GM19025 (cell line): Measurements from ENCODE around the gene PCDH18.
"Not testable (repeated sequence)": the region's sequence is repeated elsewhere in the genome, so short reads cannot be mapped to it uniquely, and the experiment has no call there.

Experiments
- ATAC-seq: cut with Tn5 transposase; IDR thresholded peaks from one replicate; pipeline ENCODE4 v1.9.1; 2021; ENCODE audit warnings: mild to moderate bottlenecking, low read depth, moderate library complexity; ENCODE audit not compliant: unreplicated experiment

Gene PCDH18

DNA sequence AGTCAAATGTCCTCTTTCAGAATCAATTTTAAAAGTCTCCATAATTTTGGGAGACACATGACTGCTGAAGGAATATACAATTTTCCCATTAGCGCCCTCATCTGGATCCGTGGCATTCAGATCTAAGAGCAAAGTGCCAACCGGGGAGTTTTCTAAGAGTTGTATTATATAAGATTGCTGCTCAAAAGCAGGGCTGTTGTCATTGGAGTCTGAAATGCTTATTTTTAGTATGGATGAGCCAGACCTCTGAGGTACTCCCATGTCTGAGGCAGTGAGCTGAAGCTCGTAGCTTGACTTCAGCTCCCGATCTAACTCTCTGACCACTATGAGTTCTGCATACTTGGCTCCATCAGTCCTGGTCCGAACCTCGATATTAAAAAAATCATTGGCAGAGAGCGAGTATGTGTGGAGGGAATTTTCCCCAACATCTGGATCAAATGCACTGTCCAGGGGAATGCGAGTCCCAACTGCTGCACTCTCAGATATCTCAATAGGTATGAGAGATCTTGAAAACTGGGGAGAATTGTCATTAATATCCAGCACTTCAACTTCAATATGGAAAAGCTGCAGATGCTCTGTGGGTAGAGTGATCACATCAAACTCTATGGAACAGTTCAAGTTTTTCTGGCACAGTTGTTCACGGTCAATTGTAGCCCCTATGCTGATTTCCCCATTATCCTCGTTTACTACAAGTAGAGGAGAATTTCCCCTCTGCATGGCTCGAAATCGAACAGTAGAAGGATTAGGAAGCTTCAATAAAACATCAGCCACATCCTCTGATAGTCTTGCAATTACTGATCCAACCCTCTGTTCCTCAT, 917 bp downstream of the PCDH18 start:
- ATAC-seq: no peak

DNA sequence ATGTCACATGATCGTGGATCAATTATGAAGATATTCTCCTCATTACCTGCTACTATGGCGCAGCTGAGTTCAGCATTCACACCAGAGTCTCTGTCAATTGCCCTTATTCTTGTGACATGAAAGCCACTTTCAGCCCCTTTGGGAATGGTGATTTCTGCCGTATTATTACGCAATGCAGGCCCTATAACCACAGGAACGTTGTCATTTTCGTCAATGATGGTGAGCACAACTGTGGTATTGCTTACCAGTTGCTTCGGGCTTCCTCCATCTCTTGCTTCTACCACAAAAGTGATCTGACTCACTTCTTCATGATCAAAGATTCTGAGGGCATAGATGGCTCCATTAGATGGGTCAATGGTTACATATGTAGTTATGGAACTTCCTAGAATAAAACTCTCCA, 2.1 kb downstream of the PCDH18 start:
- no peak for ATAC-seq

DNA sequence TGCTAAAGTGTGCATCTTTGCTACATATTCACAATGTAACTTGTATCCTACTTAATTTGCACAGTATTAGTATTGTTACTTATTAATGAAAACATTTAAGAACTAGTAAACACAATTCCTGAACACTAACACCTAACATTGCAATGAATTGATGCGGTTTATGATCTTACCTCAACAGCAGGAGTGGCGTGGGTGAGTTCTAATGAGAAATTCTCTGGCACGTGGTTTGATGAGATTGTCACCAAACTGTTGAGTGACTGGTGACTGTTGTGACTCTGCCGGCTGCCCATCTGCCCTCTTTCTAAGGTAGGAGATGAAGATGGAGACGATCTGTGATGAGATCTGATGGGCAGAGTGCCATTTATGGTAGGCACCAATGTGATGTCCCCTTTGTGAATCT, 2.9 kb downstream of the PCDH18 start:
- ATAC-seq: no peak

DNA sequence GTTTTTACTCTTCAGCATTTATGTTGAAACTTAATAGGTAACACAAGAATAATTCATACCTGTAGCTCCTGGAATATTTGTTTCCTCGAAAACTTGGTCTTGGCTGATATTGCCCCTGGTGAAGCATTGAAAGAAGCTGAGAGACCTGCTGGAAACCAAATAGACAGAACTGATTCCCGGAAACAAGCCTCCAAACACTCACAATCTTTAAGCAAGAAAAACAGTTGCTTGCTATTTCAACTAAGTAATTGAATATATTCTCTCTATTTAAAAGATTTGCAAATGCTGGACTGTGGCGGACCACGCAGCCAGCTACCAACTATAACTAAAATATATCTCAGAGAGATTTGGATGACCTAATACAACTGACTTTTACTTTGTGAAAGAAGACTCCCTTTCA, 3.6 kb downstream of the PCDH18 start:
- no peak for ATAC-seq

DNA sequence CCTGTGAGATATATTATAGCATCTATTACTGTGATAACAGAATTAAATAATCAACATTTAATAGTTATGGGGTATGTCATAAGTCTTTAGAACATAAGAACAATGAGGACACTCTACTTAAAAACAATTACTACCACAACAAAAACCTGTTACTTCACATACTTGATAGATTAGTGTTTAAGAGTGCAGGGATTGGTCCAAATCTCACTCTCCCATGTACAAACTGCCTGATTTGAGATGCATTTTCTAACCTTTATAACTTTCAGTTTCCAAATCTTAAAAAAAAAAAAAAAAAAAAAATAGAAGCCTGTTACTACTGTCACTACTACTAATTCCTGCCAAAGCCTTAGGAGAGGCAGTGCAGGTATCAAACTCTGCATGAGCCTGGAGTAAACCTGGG, 5.6 kb downstream of the PCDH18 start:
- ATAC-seq: no peak

DNA sequence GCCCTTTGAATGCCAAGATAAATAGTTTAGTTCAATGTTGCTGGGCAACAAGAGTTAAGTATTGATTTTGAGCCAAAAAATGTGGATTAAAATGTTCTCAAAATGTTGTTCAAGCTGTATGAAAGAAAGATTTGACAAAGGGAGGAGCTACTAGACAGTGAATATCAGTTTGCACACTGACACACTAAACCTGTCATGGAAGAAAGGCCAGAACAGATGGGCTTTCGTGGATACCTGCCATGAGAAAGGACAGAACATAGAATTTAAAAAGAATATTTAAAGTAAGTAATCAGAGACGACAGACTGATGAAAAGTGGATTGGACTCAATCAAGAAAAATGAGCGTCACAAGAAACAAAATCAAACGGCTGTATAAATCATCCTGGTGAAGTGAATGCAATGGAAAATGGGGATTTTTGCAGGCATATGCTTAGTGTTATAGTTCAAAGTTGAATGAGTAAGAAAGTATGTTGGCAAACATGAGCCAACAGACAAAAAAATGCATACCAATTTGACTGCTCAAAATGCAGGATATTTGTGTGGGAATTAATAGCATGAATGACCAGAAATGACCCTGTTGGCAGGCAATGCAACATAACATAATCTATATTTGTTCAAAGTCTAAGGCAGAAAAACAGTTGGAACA, 7.4 kb downstream of the PCDH18 start:
- no peak for ATAC-seq

DNA sequence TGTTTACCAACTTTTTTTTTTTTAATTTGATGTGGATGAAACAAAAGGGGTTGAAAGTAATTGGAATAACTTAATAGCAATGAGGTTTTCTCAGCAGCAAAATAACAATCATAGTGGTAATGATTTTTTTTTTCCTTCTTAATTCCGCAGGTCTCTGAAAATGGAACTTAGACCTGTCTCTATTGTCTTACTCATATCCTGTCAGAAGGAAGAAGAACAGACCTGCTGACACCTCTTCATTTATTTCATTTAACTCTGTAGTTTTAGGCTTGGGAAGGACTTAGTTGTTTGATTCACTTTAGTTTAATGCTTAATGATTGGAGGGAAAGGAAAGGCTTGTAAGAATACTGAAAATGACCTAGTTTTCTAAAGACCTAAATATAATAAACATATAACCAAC, 9.0 kb downstream of the PCDH18 start:
- ATAC-seq: no peak

DNA sequence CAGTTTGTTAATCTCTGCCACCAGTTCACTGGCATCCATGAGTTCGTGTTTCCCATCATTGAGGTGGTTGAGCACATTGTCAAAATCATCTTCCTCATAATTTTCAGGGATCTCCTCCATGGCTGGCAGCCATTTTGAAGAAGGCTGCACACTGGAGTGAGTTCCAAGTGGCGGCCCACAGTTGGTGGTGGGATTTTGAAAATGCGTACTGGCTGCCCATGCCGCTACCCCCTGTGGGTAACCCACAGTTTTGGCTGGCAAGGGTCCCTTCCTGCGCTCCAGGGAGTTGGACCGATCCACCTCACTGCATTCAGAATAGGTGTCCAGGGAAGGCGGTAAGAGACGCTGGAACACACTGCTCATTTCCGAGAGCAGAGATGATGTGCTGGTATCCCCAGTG, 11.2 kb downstream of the PCDH18 start:
- ATAC-seq: no peak

DNA sequence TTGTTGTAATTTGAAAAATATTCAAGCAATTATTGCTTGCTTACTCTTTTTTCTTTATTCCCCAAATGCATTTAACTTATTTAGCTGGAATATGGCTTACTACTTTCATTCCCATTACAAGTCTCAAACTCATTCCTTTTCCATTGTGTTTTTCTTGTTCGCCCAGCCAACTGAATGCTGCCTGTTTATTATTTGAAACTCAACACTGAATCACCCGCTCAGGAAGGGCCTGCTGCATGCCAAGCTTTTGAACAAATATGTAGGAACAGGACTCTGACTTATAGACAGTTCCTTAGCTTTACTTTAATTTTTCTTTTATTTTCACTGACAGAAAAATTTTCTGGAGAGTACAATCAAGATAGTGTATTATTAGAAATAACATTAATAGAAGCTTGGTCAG, 12.9 kb downstream of the PCDH18 start:
- no peak for ATAC-seq

DNA sequence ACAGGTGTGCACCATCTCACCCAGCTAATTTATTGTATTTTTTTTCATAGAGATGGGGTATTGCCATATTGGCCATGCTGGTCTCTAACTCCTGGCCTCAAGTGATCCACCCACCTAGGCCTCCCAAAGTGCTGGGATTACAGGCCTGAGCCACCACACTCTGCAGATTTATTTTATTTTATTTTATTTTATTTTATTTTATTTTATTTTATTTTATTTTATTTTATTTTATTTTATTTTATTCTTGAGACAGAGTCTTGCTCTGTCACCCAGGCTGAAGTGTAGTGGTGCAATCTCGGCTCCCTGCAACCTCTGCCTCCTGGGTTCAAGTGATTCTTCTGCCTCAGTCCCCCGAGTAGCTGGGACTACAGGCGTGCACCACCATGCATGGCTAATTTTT, 15.0 kb downstream of the PCDH18 start:
- ATAC-seq: not testable (repeated sequence)

DNA sequence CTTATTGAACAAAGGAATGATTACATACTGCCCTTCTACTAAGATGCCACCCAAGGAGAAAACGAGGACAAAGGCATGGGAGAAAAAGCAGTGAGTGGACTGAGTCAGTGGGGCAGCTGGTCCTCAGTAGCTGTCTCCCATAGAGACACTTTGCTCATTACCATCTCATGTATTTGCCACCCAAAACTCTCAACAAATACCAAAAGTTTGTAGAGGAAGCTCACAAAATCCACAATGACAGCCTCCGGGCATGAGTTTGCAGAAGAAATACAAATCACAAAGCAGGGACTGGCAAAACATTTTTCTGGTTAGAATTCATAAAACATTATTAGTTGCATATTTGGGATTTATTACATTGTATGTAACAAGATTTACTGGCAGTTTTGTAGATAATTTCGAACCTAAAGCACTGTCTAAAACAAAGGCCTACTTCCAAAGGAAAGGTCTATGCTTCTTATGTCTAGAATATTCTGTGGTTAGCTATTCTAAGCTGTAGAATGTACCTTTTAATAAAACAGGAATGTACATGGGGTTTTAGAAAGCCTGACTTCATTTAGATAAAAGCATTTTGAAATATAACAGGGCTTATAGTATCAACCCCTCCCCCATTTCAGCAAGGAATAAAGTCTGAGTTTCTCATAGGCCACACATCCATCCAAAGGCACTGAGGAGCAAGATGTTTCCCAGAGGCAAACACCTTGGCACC, 17.7 kb downstream of the PCDH18 start:
- ATAC-seq: no peak

DNA sequence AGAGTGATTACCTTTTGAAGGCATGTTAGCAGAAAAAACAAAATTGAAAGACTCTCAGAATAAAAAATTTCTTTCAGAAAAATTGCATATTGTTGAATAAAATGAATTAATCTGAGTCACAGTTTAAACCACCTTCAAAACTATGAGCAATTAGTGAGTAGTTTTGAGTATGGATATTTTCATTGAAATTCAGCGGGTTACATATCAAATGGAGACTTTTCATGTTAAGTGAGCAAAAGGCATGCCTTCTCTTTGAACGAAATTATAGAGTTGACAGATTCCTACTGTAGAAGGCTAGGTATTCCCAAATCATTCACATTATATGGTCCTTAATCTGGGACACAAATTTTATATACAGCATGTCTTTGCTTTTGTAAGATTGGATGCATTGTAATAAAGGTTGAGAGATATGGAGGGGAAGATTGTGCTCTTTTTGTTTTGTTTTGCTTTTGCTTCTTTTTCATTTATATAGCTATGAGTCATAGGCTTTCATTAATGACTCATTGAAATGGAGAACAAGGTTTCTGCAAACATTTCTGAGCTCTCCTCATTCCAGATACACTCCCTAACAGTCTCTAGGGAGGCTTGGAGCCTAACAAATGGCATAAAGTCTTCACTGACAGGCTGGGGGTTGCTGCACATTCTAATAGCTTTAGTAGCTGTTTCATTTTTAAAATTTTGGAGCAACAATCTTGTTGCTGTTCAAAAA, 21.6 kb downstream of the PCDH18 start:
- ATAC-seq: no peak

DNA sequence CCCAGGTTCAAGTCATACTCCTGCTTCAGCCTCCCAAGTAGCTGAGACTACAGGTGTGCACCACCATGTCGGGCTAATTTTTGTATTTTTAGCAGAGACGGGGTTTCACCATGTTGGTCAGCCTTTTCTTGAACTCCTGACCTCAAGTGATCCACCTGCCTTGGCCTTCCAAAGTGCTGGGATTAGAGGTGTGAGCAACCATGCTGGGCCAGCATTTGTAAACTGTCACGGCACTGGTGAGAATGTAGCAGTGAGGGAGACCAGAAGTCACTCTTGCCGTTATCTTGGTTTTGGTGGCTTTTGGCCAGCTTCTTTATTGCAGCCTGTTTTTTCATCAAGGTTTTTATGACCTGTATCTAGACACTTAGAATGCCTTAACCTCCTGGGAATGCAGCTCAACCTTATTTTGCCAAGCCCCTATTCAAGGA, 22.4 kb downstream of the PCDH18 start:
- ATAC-seq: no peak

DNA sequence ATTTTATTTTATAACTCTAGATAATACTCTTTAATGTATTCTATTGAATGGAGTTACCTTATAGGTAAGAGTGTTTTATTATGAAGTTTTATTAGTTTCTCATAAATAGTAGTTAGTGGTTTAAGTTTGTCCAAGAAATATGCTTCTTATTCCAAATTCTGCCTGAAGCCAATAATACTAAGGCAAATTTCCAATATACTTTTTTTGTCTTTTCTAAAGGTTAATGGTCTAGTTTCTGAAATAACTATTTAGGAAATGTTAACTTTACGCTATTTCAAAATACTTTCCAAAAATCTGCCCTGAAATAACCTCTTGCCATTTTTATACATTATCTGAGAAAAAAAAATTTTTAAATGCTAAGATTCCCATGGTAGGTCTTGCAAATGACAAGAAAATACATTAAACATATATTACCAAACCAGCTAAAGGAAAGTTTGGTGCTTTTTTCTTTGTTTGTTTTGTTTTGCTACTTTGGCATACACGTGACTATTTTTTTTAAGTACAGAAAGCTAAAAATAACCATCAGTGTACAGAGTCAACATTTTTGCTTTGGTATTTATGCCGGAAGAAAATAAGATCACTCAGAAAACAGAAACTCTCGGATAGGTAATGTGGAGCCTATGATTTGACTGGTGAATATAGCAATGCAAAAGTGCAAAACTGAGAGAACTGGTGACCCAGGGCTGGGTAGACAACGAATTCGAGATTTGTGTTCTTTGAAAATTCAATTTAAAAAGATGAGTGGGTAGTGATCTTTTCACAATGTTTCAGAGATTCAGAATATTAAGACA, 29.8 kb downstream of the PCDH18 start:
- ATAC-seq: no peak

DNA sequence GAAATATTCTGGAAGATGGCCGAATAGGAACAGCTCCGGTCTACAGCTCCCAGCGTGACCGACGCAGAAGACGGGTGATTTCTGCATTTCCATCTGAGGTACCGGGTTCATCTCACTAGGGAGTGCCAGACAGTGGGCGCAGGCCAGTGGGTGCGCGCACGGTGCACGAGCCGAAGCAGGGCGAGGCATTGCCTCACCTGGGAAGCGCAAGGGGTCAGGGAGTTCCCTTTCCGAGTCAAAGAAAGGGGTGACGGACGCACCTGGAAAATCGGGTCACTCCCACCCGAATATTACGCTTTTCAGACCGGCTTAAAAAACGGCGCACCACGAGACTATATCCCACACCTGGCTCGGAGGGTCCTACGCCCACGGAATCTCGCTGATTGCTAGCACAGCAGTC, 36.0 kb downstream of the PCDH18 start:
- not testable (repeated sequence) for ATAC-seq

DNA sequence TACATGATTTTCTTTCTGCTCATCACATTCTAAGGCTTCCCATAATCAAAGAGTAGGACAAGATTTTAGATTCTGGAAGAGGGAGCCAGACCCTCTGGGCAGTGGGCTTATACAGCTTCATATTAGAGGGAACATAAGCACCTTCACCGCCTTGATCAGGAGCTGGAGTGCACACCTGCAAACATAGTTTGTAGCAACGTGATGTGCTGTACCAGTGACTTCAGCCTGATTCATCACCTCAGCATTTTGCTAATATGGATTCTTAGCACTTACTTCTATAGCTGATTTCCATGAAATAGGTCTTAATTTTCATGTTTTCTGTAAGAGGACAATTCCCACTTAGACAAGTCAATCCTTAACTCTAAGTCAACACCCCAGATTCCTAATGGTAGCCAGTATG, 36.7 kb downstream of the PCDH18 start:
- ATAC-seq: no peak

DNA sequence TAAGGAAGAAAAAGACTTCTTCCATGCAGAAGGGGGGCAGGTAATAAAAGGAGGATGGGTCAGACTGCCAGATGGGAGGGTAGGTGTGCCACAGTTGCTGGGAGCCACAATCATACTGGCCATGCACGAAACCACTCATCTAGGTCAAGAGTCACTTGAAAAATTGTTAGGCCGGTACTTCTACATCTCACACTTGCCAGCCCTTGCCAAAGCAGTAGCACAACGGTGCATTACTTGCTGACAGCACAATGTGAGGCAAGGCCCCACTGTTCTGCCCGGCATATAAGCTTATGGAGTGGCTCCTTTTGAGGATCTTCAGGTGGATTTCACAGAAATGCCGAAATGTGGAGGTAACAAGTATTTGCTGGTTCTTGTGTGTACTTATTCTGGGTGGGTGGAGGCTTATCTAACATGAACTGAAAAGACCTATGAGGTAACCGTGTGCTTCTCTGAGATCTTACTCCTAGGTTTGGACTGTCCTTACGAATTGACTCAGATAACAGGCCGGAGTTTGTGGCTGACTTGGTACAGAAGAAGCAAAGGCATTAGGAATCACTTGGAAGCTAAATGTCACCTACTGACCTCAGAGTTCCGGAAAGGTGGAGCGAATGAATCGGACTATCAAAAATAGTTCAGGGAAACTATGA, 48.9 kb downstream of the PCDH18 start:
- ATAC-seq: not testable (repeated sequence)

DNA sequence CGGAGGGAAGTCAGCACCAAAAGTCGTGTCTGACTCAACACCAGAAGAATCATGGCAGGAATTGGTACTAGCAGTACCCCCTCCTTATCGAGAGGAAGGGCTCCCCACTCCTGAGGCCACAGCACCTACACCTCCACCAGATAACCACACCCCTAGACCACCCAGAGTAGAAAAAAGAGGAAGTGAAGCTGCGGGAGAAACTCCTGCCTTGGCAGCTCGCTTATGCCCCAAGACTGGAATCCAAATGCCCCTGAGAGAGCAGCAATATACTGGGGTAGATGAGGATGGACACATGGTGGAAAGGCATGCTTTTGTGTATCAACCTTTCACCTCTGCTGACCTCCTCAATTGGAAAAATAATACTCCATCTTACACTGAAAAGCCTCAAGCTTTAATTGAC, 52.6 kb downstream of the PCDH18 start:
- not testable (repeated sequence) for ATAC-seq

DNA sequence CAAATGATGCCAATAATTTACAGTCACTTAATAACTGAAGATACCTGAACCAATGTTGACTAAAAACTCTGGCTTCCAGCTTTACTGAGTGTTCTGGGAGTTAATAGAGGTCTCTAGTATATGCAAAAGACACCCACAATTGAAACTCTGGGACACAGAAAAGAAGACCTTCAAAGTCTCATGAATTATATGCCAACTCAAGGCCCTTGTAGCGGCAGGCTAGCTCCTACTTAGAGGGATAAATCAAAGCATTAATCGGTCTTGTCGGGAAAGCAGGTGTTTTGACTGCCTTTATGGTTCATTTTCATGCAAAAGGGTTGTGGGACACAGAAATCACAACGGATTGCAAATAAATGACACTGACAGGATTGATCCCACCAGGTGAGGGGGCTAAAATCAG, 55.9 kb downstream of the PCDH18 start:
- no peak for ATAC-seq
